Measurements from ENCODE around the gene RDH5.

The RDH5 gene

DNA sequence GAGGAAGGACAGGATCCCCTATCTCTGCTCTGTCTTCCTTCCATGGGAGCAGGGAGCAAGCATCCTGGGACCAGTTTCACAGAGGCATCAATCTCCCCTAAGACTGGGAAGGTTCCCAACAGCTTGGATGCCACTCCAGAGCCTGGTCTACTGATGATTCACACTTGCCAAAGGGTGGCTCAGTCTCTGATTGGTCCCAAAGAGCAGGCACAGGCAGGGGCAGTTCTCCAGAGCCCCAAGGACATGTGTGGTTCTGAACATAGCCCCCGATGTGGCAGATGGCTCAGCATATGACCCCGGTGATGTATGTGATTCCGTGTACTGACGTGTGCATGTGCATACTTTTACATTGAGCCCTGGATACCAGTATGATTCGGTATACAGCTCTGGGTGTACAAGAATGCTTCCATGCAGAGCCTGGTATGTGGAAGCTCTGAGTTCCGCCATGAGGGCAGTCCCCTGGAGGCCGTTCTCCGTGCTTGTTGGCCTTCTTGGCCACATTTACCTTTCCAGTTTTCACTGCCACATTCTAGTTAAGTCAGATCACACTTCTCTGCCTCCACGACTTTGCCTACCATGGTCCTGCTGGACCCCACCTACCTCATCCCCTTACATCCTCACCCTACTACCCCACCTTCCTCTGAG, 33.7 kb upstream of the RDH5 start:
- Mint-ChIP-seq H3K36me3 (ENCODE audit: low read depth) (peaks cover 4% of the 10 kb centered on the region), H3K4me3 (no peak overlapping the region), H3K27ac (no peak overlapping the region), H3K4me1 (peaks cover 16% of the 10 kb centered on the region), H3K9me3 (no peaks in the 10 kb centered on the region), H3K27me3 (ENCODE audit: low read depth) (peaks cover 6% of the 10 kb centered on the region)
- no peak for TF ChIP-seq CTCF (IDR thresholded peaks at IDR 0.05; ENCODE audit: unreplicated experiment in 3 of 3)

DNA sequence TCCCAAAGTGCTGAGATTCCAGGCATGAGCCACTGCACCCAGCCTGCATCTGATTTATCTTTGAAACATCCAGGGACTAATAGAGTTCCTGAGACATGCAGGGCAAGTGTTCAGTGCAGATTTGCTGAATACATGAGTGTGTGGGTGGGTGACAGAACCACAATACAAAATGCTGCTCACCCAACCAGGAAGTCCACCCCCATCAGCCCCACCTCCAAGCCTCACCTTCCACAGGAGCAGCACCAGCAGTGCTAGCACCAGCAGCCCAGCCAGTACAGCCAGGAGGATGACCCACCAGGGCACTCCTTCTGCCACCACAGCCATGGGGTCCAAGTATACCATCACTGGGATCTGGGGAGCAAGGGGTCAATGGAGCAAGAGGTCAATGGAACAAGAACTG, 32.4 kb upstream of the RDH5 start:
- H3K27ac Mint-ChIP-seq: no peak overlapping the region
- no peak for TF ChIP-seq CTCF (IDR thresholded peaks at IDR 0.05; ENCODE audit: unreplicated experiment in 3 of 3)
- no peaks in the 10 kb centered on the region for H3K9me3 Mint-ChIP-seq
- H3K4me3 Mint-ChIP-seq: no peak overlapping the region
- peaks cover 4% of the 10 kb centered on the region for H3K36me3 Mint-ChIP-seq (ENCODE audit: low read depth)
- H3K4me1 Mint-ChIP-seq: peaks cover 8% of the 10 kb centered on the region
- peaks cover 6% of the 10 kb centered on the region for H3K27me3 Mint-ChIP-seq (ENCODE audit: low read depth)

- Mint-ChIP-seq H3K4me1 (peaks cover 4% of the 10 kb centered on the region), H3K36me3 (ENCODE audit: low read depth) (peaks cover 4% of the 10 kb centered on the region), H3K9me3 (no peaks in the 10 kb centered on the region), H3K27ac (no peak overlapping the region), H3K27me3 (ENCODE audit: low read depth) (peaks cover 3% of the 10 kb centered on the region), H3K4me3 (no peak overlapping the region)
- no peak for TF ChIP-seq CTCF (IDR thresholded peaks at IDR 0.05; ENCODE audit: unreplicated experiment in 3 of 3)
Observed at GRCh38 chr12:55688716-55689655, 31.2 kb upstream of the RDH5 start.

DNA sequence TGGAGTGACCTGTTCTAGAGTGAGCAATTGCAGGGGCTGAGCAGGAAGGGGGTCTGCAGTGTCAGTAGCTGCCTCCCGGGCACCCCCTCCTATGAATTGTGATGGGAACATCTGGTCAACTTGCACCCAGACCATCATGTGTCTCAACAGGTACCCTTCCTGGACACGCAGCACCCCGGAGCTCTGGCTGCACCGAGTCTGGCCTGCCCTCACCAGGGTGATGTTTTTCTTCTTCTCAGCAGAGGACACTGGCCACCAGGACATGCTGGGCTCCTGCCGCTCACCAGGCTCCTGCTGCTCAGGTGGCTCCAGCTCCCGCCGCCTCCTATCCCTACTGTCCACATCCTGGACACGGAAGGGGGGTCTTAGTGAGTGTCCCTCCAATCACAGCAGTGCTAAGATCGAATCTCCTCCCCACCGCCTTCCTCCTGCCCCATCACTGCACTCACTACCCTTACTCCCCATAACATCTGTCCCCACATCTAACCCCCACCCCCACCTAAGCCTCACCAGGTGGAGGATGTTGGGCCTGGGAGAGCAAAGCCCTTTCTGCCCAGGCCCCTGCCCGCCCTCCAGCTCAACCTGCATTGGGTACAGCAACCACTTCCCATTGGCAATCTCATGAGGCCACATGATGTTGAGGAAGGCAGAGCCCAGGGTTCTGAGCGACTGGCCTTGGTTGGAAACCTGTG, 27.4 kb upstream of the RDH5 start:
- H3K4me1 Mint-ChIP-seq: no peaks in the 10 kb centered on the region
- no peak overlapping the region for H3K27ac Mint-ChIP-seq
- H3K27me3 Mint-ChIP-seq (ENCODE audit: low read depth): no peaks in the 10 kb centered on the region
- H3K9me3 Mint-ChIP-seq: no peaks in the 10 kb centered on the region
- TF ChIP-seq CTCF (IDR thresholded peaks at IDR 0.05; ENCODE audit: unreplicated experiment in 3 of 3): no peak
- H3K4me3 Mint-ChIP-seq: no peak overlapping the region
- no peaks in the 10 kb centered on the region for H3K36me3 Mint-ChIP-seq (ENCODE audit: low read depth)

GRCh38 chr12:55693323-55694187, 26.6 kb upstream of the RDH5 start:
- TF ChIP-seq CTCF (IDR thresholded peaks at IDR 0.05; ENCODE audit: unreplicated experiment in 3 of 3): no peak
- H3K9me3 Mint-ChIP-seq: no peaks in the 10 kb centered on the region

More at GRCh38 chr12:55693323-55694187, 26.6 kb upstream of the RDH5 start:
- Mint-ChIP-seq H3K4me1 (no peaks in the 10 kb centered on the region), H3K27ac (no peak overlapping the region), H3K36me3 (ENCODE audit: low read depth) (no peaks in the 10 kb centered on the region), H3K4me3 (no peak overlapping the region), H3K27me3 (ENCODE audit: low read depth) (no peaks in the 10 kb centered on the region)

Data from nephron (organoid).